ENCODE measurements around the gene PSG1.
"Not testable (repeated sequence)": the region's sequence is repeated elsewhere in the genome, so short reads cannot be mapped to it uniquely, and the experiment has no call there.

GRCh38 chr19:42851718-42852280, 27.7 kb downstream of the PSG1 start:
- not testable (repeated sequence) for TF ChIP-seq CTCF (IDR thresholded peaks at IDR 0.05); POLR2AphosphoS5 (IDR thresholded peaks at IDR 0.05; ENCODE audit: insufficient read depth in 1 of 2, low read depth in 1 of 2); POLR2A (IDR thresholded peaks at IDR 0.05)

All from vagina (tissue), 2 donors.